HepG2 (cell line): Measurements from ENCODE around the gene PSKH1. TPM values are rescaled to one million over a fixed set of nuclear protein-coding genes. Genes with fewer than 3 reads are reported as not detected.

Experiments used
- ATAC-seq: fragments of 200-7000 bp; cut with Tn5 transposase; 3 replicates; pipeline ENCODE4 v1.9.1; 2020; ENCODE audit warnings: mild to moderate bottlenecking, moderate library complexity
- BruUV-seq: library from RNA; stranded (reverse); fragments of 400-500 nt; replicated peaks from 2 replicates; lab custom pipeline; 2021; lab: Mats Ljungman, UMichigan
- CTCF ChIA-PET: fragments of 300-600 bp; formaldehyde crosslinking; extraction: SDS; loops from one replicate; lab custom pipeline; 2021; ENCODE audit warnings: low total read pairs, inconsistent platforms, low intra/inter-chr PET ratio; lab: Yijun Ruan, JAX
- POLR2A ChIA-PET: fragments of 350-600 bp; sonication (Branson Sonifier 250); formaldehyde crosslinking; loops from one replicate; lab custom pipeline; 2020; ENCODE audit warnings: antibody characterized with exemption, inconsistent platforms; lab: Yijun Ruan, JAX
- DNase-seq: peaks from one replicate; pipeline ENCODE4 v3.0.0-alpha.2; 2015; ENCODE audit warnings: low spot score
- FAIRE-seq: peaks from 3 replicates; lab custom pipeline; 2011; peaks lifted over from hg19 to GRCh38; lab: Jason Lieb, UNC
- H2AFZ ChIP-seq: one replicate; pipeline ENCODE4 v1.6.1; 2011; ENCODE audit warnings: low read length, inconsistent platforms
- H3K27ac ChIP-seq: fragments of 300-600 bp; 3 replicates; pipeline ENCODE4 v1.8.0; 2011; ENCODE audit warnings: mixed run types, mild to moderate bottlenecking, mixed read lengths, low read length, inconsistent platforms; ENCODE audit not compliant: insufficient read depth; ENCODE audit errors: extremely low read length
- H3K27me3 ChIP-seq, 2 experiments: fragments of 200-600 bp in 1 of 2; 2 replicates in 1 of 2; 3 replicates in 1 of 2; pipeline versions ENCODE4 v1.6.0 to v1.8.0; 2011; ENCODE audit warnings: low read length in 2 of 2, mild to moderate bottlenecking in 2 of 2, moderate library complexity in 2 of 2, inconsistent platforms in 1 of 2; ENCODE audit not compliant: insufficient read depth in 2 of 2, control insufficient read depth in 1 of 2
- H3K36me3 ChIP-seq, 2 experiments: fragments of 200-600 bp in 1 of 2; replicated peaks in 1 of 2; 2 replicates in 1 of 2; 3 replicates in 1 of 2; pipeline versions ENCODE4 v1.5.1 to v1.8.0; 2011; ENCODE audit warnings: low read length in 2 of 2, inconsistent platforms in 1 of 2; ENCODE audit not compliant: insufficient read depth in 2 of 2, control insufficient read depth in 1 of 2
- H3K4me1 ChIP-seq: 2 replicates; pipeline ENCODE4 v1.5.1; 2012; ENCODE audit warnings: low read length, inconsistent platforms; ENCODE audit not compliant: insufficient read depth
- H3K4me2 ChIP-seq: 2 replicates; pipeline ENCODE4 v1.6.0; 2011; ENCODE audit warnings: low read depth, low read length, inconsistent platforms
- H3K4me3 ChIP-seq, 3 experiments: fragments of 200-600 bp in 1 of 3; sonication (generic), shearing (Covaris generic) in 1 of 3; replicated peaks in 1 of 3; 2 replicates each; pipeline ENCODE4 v1.5.1; 2011 to 2016; ENCODE audit warnings: low read length in 3 of 3, inconsistent platforms in 2 of 3, low read depth in 2 of 3, mild to moderate bottlenecking in 2 of 3, control low read depth in 1 of 3, mixed read lengths in 1 of 3; ENCODE audit not compliant: insufficient read depth in 1 of 3
- H3K79me2 ChIP-seq: one replicate; pipeline ENCODE4 v1.6.1; 2011; ENCODE audit warnings: low read length, inconsistent platforms; ENCODE audit not compliant: insufficient read depth
- H3K9ac ChIP-seq: 2 replicates; pipeline ENCODE4 v1.6.0; 2011; ENCODE audit warnings: mild to moderate bottlenecking, low read depth, low read length, inconsistent platforms; ENCODE audit not compliant: insufficient read depth
- H3K9me3 ChIP-seq: 2 replicates; pipeline ENCODE4 v1.5.1; 2012; ENCODE audit warnings: mild to moderate bottlenecking, low read length
- H4K20me1 ChIP-seq: 2 replicates; pipeline ENCODE4 v1.6.0; 2011; ENCODE audit warnings: inconsistent platforms, mild to moderate bottlenecking, low read length, moderate library complexity; ENCODE audit not compliant: insufficient read depth
- CBFB ChIP-seq: sonication (generic); formaldehyde crosslinking; IDR thresholded peaks from 2 replicates; pipeline ENCODE4 v1.4.0; 2020; ENCODE audit warnings: missing genetic modification reagents
- CBX5 ChIP-seq: sonication (generic); formaldehyde crosslinking; IDR thresholded peaks from 2 replicates; pipeline ENCODE4 v1.4.0; 2020; ENCODE audit warnings: missing genetic modification reagents, borderline replicate concordance
- CSRNP1 ChIP-seq: sonication (generic); formaldehyde crosslinking; IDR thresholded peaks from 2 replicates; pipeline ENCODE4 v1.8.1; 2023; ENCODE audit warnings: mild to moderate bottlenecking, missing genetic modification reagents
- KAT7 ChIP-seq: IDR thresholded peaks from 2 replicates; pipeline ENCODE4 v1.6.1; 2018; ENCODE audit warnings: borderline replicate concordance, missing compliant biosample characterization
- MBNL3 ChIP-seq: fragments of 250-450 bp; sonication (Bioruptor Pico); conservative IDR thresholded peaks from 2 replicates; pipeline ENCODE4 v1.8.0; 2022; ENCODE audit warnings: mild to moderate bottlenecking, inconsistent platforms
- NCOA5 ChIP-seq: sonication (generic); formaldehyde crosslinking; IDR thresholded peaks from 2 replicates; pipeline ENCODE4 v1.4.0; 2020; ENCODE audit warnings: missing genetic modification reagents
- RARA ChIP-seq: IDR thresholded peaks from 2 replicates; pipeline ENCODE4 v1.6.1; 2016; ENCODE audit warnings: missing genetic modification reagents, missing compliant biosample characterization
- RFX5 ChIP-seq: IDR thresholded peaks from 2 replicates; pipeline ENCODE4 v1.6.1; 2011; ENCODE audit warnings: low read depth, low read length, improper control_type of control experiment
- TBX2 ChIP-seq: sonication (generic); formaldehyde crosslinking; IDR thresholded peaks from 2 replicates; pipeline ENCODE4 v1.5.0; 2020; ENCODE audit warnings: missing genetic modification reagents, mild to moderate bottlenecking, borderline replicate concordance
- XRCC5 ChIP-seq: fragments of 200-400 bp; formaldehyde crosslinking; optimal IDR thresholded peaks from 2 replicates; pipeline ENCODE3; 2017; ENCODE audit warnings: mild to moderate bottlenecking, low read length
- YY1 ChIP-seq: IDR thresholded peaks from 2 replicates; pipeline ENCODE4 v1.6.1; 2011; ENCODE audit warnings: low read length, low read depth, moderate library complexity, mild to moderate bottlenecking; ENCODE audit not compliant: insufficient read depth, insufficient replicate concordance
- ZFX ChIP-seq: sonication (generic); formaldehyde crosslinking; IDR thresholded peaks from 2 replicates; pipeline ENCODE4 v1.4.0; 2020; ENCODE audit warnings: mild to moderate bottlenecking, low read depth, missing genetic modification reagents, moderate library complexity
- ZNF101 ChIP-seq: sonication (generic); formaldehyde crosslinking; IDR thresholded peaks from 2 replicates; pipeline ENCODE4 v1.4.0; 2020; ENCODE audit warnings: mild to moderate bottlenecking, low read depth, missing genetic modification reagents, borderline replicate concordance
- ZNF33A ChIP-seq: sonication (generic); formaldehyde crosslinking; IDR thresholded peaks from 2 replicates; pipeline ENCODE4 v1.5.1; 2020; ENCODE audit warnings: missing genetic modification reagents, mild to moderate bottlenecking, moderate library complexity, borderline replicate concordance
- ZNF510 ChIP-seq: sonication (generic); formaldehyde crosslinking; IDR thresholded peaks from 2 replicates; pipeline ENCODE4 v1.4.0; 2020; ENCODE audit warnings: low read depth, mild to moderate bottlenecking, missing genetic modification reagents
- ZNF556 ChIP-seq: sonication (generic); formaldehyde crosslinking; IDR thresholded peaks from 2 replicates; pipeline ENCODE4 v1.4.0; 2020; ENCODE audit warnings: mild to moderate bottlenecking, missing genetic modification reagents, borderline replicate concordance
- WGBS: methylation state at CpG from one replicate; pipeline ENCODE4 v1.1.6; 2017; ENCODE audit warnings: low lambda C conversion rate; 5-methylcytosine and 5-hydroxymethylcytosine counted together
- in situ Hi-C: cut with HindIII; loops from 2 replicates; pipeline ENCODE4 v1.10.0; 2017; ENCODE audit warnings: low pct_unique_long_range_greater_than_20kb; ENCODE audit not compliant: extremely low pct_ligation_motif_present
- intact Hi-C: fragments of 100-400 bp; cut with micrococcal nuclease; formaldehyde crosslinking; loops from one replicate; pipeline ENCODE4 v1.10.0; 2022; ENCODE audit not compliant: unreplicated experiment
- polyA plus RNA-seq, 8 experiments: library from polyadenylated mRNA; depleted of rRNA in 3 of 8; stranded (reverse) in 7 of 8; unstranded in 1 of 8; fragments of >200 nt; fragmentation: Illumina TruSeq in 4 of 8; extraction: Trizol in 4 of 8; gene quantifications; 2 replicates each; pipeline versions ENCODE4 v1.2.1 to v1.2.3, GENCODE V29; 2011 to 2016; ENCODE audit warnings: low read depth in 4 of 8, missing spikeins in 1 of 8, mixed read lengths in 1 of 8; ENCODE audit not compliant: insufficient read depth in 1 of 8
- total RNA-seq, 5 experiments: library from RNA; depleted of rRNA; stranded (reverse); fragments of >200 nt; fragmentation: Illumina TruSeq; extraction: Trizol; gene quantifications; 2 replicates each; pipeline ENCODE4 v1.2.3, GENCODE V29; 2016; ENCODE audit warnings: low read depth in 1 of 5
- TF ChIP-seq, protein P1 (sequence below): IDR thresholded peaks from 2 replicates; pipeline ENCODE4 v1.6.1; 2016; ENCODE audit warnings: control low read depth
- TF ChIP-seq, protein P2 (sequence below): sonication (generic); formaldehyde crosslinking; IDR thresholded peaks from 2 replicates; pipeline ENCODE4 v1.4.0; 2020; ENCODE audit warnings: mild to moderate bottlenecking, low read depth, missing genetic modification reagents

PSKH1 gene
- total and polyA plus RNA-seq, 2 of the 13 experiments (the other 11 are each of a cell fraction or from before 2014, with no cell fraction given) = 8.4 to 19.1 TPM

DNA sequence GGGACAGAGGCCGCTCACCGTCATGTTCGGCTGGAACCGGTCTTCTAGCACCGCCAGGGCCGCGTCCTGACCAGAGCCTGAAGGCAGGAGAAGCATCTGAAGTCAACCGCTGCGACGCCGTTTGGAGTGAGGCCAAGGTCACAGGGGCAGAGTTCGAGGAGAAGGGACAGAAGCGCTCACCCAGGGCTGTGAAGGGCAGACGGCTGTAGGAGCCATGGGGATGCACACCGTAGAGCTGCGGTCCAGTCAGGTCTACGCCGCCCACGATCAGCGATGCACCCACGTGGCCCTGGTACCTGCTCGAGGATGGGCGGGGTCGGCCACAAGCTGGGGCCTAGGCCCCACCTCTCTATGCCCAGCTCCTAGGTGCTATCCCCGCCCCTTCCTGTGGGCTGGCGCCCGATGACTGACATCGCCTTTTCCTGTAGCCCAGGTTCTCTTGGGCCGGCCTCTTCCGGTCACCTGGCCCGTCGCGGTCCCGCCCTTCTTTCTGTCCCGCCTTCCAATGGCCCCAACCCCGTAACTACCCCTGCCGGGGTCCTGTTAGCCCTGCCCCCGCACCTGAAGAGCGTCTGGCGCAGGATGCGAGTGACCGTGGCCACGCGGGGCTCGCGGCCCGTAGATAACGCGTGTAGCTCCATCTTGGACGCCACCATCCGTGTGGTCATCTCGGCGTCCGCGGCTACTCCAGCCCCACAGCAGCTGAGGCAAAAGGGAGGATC, 42.5 kb downstream of the PSKH1 start:
- peaks cover 30% of the 10 kb centered on the region for H3K4me1 ChIP-seq
- intact Hi-C loops (loop anchor here (1.0 kb wide), 2 partner anchors 8 to 105 kb away; no protein-coding TSS in a partner anchor), in situ Hi-C loops (loop anchor here (10.0 kb wide), 1 partner anchor 271 kb away; the partner anchor contains the start of genes ACD, C16orf86, ENKD1 and PARD6A)
- peak overlapping the region; percentile 70 for H3K27ac ChIP-seq
- H3K9ac ChIP-seq = peak overlapping the region; percentile 92
- H3K27me3 ChIP-seq = no peaks in the 10 kb centered on the region; a peak in 1 of 5 replicates
- no peak overlapping the region for H2AFZ ChIP-seq
- peak overlapping the region; percentile 99 for H3K4me2 ChIP-seq
- ChIA-PET POLR2A (interaction anchor here (0.6 to 4.6 kb wide), 39 partner anchors 8 to 455 kb away, joined by 3 to 40 read pairs (median 4); partner anchors contain the start of genes ACD, ATP6V0D1, CTCF and DDX28), CTCF (interaction anchor here (2.4 kb wide), 1 partner anchor 119 kb away, joined by 6 read pairs; no protein-coding TSS in a partner anchor)
- H3K9me3 ChIP-seq = no peaks in the 10 kb centered on the region
- 0% methylated on average over 25 of the region's 55 CpGs for WGBS
- DNase-seq (peak; percentile 98), ATAC-seq (peak; percentile 85), FAIRE-seq (peak; percentile 88)
- no TSS peak for BruUV-seq
- peaks cover 2 to 3% of the 10 kb centered on the region in 2 experiments; a peak in 1 of 5 replicates for H3K36me3 ChIP-seq
- peak overlapping the region; percentile 86 to 97 (median 97) for H3K4me3 ChIP-seq
- H3K79me2 ChIP-seq = peaks cover 24% of the 10 kb centered on the region
- H4K20me1 ChIP-seq = peaks cover 4% of the 10 kb centered on the region; the same call in 1 of the 2 replicates
- peak; percentile 78 for TF ChIP-seq XRCC5
- peak; percentile 55; the same call in 1 of the 2 replicates for TF ChIP-seq ZNF510
- TF ChIP-seq CSRNP1 = peak; percentile 83
- no peak for TF ChIP-seq RFX5
- peak; percentile 92; the same call in 1 of the 2 replicates for TF ChIP-seq ZNF556 (CRISPR knock-in tag)
- TF ChIP-seq NCOA5 (CRISPR knock-in tag) = peak; percentile 92; the same call in 1 of the 2 replicates
- peak; percentile 83 for TF ChIP-seq YY1
- TF ChIP-seq ZNF101 (CRISPR knock-in tag) = 0 out of 2 replicates have a peak, but pooled peaks have one; percentile 48
- TF ChIP-seq KAT7 (CRISPR knock-in tag) = peak; percentile 90
- no peak; the same call in 1 of the 2 replicates for TF ChIP-seq CBX5
- TF ChIP-seq TBX2 (CRISPR knock-in tag) = peak; percentile 85
- TF ChIP-seq RARA (CRISPR knock-in tag) = 0 out of 2 replicates have a peak, but pooled peaks have one; percentile 39
- no peak for TF ChIP-seq MBNL3
- peak; percentile 91 for TF ChIP-seq ZFX (CRISPR knock-in tag)
- TF ChIP-seq, protein P1, sequence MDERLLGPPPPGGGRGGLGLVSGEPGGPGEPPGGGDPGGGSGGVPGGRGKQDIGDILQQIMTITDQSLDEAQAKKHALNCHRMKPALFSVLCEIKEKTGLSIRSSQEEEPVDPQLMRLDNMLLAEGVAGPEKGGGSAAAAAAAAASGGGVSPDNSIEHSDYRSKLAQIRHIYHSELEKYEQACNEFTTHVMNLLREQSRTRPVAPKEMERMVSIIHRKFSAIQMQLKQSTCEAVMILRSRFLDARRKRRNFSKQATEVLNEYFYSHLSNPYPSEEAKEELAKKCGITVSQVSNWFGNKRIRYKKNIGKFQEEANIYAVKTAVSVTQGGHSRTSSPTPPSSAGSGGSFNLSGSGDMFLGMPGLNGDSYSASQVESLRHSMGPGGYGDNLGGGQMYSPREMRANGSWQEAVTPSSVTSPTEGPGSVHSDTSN (CRISPR knock-in tag) = peak; percentile 87
- TF ChIP-seq, protein P2, sequence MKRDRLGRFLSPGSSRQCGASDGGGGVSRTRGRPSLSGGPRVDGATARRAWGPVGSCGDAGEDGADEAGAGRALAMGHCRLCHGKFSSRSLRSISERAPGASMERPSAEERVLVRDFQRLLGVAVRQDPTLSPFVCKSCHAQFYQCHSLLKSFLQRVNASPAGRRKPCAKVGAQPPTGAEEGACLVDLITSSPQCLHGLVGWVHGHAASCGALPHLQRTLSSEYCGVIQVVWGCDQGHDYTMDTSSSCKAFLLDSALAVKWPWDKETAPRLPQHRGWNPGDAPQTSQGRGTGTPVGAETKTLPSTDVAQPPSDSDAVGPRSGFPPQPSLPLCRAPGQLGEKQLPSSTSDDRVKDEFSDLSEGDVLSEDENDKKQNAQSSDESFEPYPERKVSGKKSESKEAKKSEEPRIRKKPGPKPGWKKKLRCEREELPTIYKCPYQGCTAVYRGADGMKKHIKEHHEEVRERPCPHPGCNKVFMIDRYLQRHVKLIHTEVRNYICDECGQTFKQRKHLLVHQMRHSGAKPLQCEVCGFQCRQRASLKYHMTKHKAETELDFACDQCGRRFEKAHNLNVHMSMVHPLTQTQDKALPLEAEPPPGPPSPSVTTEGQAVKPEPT (CRISPR knock-in tag) = peak; percentile 87
- TF ChIP-seq ZNF33A (CRISPR knock-in tag) = no peak
- peak; percentile 15; the same call in 1 of the 2 replicates for TF ChIP-seq CBFB
